GM12874 (cell line): ENCODE data around the gene TCF23.

ENCODE experiments used
- TF ChIP-seq, protein P1 (sequence below): IDR thresholded peaks from 2 replicates; pipeline ENCODE4 v1.5.1; 2011; ENCODE audit warnings: low read depth, mild to moderate bottlenecking, control low read depth, low read length, moderate library complexity; ENCODE audit not compliant: insufficient read depth

The TCF23 gene

DNA sequence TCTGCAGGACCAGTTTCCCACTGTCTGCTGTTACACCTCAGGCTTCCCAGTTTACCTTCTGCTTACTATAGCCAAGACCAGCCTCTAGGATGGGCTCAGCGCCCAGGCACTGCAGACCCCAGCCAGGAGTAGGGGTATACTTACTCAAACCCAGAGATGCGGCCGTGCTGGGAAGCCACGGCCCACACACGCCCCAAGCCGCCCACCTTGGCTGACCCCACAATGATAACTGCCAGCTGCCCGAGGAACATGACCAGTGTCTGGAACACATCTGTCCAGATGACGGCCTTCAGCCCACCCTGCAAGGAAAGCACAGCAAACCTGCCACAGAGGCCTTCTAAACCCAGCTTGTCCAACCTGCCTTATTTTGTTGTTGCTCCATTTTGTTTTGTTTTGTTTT, 56.4 kb downstream of the TCF23 start:
- TF ChIP-seq, protein P1, sequence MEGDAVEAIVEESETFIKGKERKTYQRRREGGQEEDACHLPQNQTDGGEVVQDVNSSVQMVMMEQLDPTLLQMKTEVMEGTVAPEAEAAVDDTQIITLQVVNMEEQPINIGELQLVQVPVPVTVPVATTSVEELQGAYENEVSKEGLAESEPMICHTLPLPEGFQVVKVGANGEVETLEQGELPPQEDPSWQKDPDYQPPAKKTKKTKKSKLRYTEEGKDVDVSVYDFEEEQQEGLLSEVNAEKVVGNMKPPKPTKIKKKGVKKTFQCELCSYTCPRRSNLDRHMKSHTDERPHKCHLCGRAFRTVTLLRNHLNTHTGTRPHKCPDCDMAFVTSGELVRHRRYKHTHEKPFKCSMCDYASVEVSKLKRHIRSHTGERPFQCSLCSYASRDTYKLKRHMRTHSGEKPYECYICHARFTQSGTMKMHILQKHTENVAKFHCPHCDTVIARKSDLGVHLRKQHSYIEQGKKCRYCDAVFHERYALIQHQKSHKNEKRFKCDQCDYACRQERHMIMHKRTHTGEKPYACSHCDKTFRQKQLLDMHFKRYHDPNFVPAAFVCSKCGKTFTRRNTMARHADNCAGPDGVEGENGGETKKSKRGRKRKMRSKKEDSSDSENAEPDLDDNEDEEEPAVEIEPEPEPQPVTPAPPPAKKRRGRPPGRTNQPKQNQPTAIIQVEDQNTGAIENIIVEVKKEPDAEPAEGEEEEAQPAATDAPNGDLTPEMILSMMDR = no peak

DNA sequence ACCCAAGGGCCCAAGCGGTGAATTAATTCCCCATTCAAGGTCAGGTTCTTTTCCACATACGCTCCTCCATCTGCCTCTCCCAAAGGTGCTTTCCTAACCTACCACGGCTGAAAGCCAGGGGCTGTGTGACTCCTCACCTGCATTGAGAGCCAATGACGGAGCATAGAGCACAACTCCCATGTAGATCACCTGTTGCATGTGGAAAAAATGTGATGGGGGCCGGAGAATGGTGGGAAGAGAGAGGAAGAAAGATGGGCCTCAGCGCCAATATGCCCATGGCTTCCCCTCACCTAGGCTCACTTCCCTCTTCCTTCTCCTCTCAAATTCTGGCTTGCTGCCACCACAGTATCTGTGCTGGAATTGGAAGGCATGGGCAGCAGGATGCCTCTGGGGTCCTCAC, 57.5 kb downstream of the TCF23 start:
- TF ChIP-seq, protein P1 = no peak
